Fibroblast of skin of scalp (primary cell): Measurements from ENCODE around the gene PAK5.

Experiments used
- DNase-seq: peaks from one replicate; pipeline ENCODE4 v3.0.0-alpha.2; 2013

PAK5 gene

GRCh38 chr20:9516234-9516871 lies 322.5 kb downstream of the PAK5 start:
- peak; percentile 34 for DNase-seq

DNA sequence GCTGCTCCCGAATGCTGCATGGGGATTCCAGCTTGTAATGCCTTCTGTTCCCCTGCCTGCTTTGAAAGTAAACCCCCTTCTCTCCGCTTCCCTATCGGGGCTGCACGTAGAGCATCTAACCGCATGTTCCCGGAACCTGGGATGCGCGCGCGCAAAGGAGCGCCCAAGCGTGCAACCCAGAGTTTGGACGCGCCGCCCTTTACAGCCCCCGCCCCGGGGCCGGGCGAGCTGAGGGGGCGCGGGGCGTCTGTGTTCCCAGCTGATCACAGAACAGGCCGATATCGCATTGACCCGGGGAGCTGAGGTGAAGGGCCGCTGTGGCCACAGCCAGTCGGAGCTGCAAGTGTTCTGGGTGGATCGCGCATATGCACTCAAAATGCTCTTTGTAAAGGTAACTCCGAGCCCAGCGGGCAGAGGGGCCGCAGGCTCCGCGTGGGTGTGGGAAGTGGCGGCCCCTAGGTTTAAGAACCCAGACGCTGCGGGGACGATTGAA lies 323.1 kb downstream of the PAK5 start:
- no peak for DNase-seq

DNA sequence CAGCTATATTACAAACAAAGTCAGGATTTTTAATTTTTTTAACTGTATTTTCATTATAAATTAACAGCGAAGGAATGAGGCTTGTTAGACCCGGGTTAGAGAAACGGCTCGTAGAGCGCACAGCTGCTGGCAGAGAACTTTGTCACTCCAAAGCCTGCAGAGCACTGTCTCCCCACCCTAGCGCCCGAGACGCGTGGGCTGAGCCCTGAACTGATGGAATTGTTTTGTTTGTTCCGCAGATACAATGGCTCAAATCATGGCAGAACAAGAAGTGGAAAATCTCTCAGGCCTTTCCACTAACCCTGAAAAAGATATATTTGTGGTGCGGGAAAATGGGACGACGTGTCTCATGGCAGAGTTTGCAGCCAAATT lies 323.7 kb downstream of the PAK5 start:
- DNase-seq: no peak

GRCh38 chr20:9514461-9515213 lies 324.2 kb downstream of the PAK5 start, which contains the start of gene LAMP5:
TSS of gene LAMP5 (plus strand) at chr20:9514590. CDS start at chr20:9514853, 263 bp downstream.
- DNase-seq: peak; percentile 45

- no peak for DNase-seq
These were observed 324.8 kb downstream of the PAK5 start for GRCh38 chr20:9514072-9514460.

GRCh38 chr20:9510911-9511310 lies 328.0 kb downstream of the PAK5 start:
- no peak for DNase-seq

GRCh38 chr20:9509246-9509645 lies 329.6 kb downstream of the PAK5 start:
- no peak for DNase-seq

DNA sequence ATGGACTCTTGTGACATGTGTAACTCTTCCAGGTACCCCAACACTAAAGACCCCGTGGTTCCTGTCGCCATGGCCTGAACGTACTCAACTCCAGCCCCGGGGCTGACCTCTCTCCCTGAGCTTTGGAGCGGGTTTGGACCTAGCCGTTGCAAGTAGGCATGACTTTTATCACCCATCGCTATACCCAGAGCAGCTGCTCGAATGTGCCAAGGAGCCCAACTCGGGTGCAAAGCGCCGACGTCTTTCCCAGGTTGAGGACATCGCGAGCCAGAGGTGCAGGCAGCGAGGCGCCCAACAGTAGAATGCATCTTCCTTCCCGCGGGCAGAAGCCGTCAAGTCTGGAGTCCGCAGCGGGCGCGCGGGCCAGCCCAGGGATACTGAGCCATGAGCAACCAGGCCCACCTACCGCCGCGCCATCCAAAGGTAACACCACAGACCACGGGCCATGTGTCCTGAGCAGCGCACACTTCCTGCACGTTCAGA lies 330.1 kb downstream of the PAK5 start:
- no peak for DNase-seq

GRCh38 chr20:9508240-9508661 lies 330.6 kb downstream of the PAK5 start:
- DNase-seq: no peak

DNA sequence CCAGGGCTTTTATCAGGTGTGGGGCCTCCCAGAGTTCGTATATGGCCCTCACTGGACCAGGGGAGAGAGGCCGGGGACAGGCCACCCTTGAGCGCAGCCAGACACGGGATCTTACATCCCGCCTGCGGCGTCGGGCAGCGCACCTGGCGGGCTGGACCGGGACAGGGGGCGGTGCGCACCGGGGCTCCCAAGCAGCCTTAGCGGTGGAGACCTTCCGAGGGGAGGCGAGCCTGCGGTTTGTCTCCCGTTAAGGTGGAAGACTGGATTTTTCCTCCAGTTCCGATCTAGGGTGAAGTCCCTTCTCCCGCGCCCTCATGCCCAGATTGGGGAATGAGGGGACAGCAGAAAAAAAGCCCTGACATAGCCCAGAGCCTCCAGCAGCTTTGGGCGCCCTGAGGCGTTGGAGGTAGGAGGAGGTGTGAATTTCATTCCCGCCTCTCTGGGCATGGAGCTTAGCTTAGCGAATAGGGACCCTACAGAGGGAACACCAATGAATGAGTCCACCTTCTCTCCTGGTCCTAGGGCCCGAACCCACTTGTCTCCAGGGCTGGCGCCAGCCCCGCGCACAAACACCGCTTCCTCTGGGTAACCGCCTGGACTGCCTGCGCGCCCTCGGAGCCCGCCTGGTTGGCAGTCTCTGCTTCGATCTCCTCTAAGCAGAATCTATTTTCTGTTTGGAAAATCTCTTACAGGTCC lies 331.2 kb downstream of the PAK5 start:
- no peak for DNase-seq

- no peak for DNase-seq
These were observed 331.9 kb downstream of the PAK5 start for GRCh38 chr20:9506964-9507369.

DNA sequence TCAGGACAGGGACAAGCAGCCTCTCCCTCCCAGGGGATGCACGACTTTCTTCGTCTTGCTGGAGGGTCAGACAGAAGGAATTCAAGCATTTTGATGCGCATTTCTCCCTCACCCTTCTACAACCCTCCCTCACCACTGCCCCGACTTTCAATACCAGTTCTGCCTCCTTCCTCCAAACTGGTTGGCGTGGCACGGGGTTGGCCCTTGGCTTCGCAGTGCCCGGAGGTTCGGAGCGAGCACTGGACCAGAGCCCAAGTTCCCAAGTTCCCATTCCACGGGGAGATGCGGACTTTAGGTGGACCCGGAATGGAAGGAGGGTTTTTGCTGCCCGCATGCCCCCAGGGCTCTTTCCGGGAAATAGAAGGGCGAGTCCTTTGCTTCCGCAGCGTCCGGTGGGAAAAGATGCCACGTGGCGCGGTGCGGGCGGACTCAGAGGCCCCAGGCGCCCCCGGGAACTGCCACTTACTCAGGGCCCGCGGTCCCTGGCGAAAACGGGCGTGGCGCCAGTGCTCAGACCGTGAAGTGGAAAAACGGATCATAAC lies 332.5 kb downstream of the PAK5 start:
- DNase-seq: no peak

GRCh38 chr20:9503526-9504245 lies 335.2 kb downstream of the PAK5 start:
- DNase-seq: peak; percentile 73

- DNase-seq: no peak
These were observed 337.4 kb downstream of the PAK5 start for GRCh38 chr20:9501473-9501872.

DNA sequence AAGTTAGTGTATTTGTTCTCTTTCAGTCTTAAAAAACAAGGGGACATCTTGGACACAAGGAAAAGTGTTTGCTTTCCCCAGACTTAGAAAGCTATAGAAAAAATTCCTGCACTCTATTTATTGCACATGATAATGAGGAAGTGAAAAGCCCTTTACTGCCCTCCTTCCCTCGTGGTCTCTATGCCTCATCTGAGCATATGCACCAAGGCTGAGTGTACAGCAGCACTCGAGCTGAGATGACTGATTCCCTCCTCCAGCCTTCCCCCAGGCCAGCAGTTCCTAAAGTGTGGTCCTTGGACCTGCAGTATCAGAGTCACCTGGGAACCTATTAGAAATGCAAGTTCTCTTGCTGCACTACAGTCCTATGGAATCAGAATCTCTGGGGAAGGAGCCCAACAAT lies 338.8 kb downstream of the PAK5 start:
- no peak for DNase-seq

GRCh38 chr20:9499126-9499899 lies 339.6 kb downstream of the PAK5 start:
- no peak for DNase-seq

GRCh38 chr20:9498322-9498721 lies 340.6 kb downstream of the PAK5 start:
- DNase-seq: peak; percentile 40

DNA sequence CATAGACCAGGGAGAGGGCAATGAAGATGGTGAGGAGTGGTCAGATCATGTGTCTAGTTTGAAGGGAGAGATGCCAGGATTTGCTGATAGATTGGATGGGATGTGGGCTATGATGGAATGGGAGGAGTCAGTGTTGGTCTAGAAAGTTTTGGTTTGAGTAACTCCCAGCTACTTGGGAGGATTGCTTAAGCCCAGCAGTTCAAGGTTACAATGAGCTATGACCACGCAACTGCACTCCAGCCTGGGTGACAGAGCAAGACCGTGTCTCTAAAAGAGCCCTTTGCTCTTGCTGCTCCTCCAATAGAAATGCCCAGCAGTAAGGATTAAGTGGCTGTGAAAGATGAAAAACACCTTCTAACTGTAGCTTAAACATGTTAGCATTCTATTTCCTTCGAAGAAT lies 342.7 kb downstream of the PAK5 start:
- no peak for DNase-seq

- DNase-seq: no peak
These were observed 343.2 kb downstream of the PAK5 start for GRCh38 chr20:9495701-9496100.

- DNase-seq: no peak
These were observed 345.1 kb downstream of the PAK5 start for GRCh38 chr20:9493803-9494202.

- peak; percentile 73 for DNase-seq
These were observed 346.8 kb downstream of the PAK5 start for GRCh38 chr20:9492067-9492466.

- DNase-seq: no peak
These were observed 347.6 kb downstream of the PAK5 start for GRCh38 chr20:9491324-9491723.
